Aorta (tissue), 5 donors: ENCODE data around the gene PRKCE. TPM values are rescaled to one million over a fixed set of nuclear protein-coding genes. Genes with fewer than 3 reads are reported as not detected.

Source experiments
- ATAC-seq: fragments of 200-7000 bp; cut with Tn5 transposase; one replicate; pipeline ENCODE4 v1.9.1; 2022; ENCODE audit warnings: moderate library complexity; ENCODE audit not compliant: low FRiP score
- DNase-seq, 2 donors: peaks; one replicate each; pipeline ENCODE4 v3.0.0-alpha.2; 2020
- H3K27ac ChIP-seq, 2 donors: one replicate each; pipeline ENCODE4 v1.5.1; 2013; ENCODE audit warnings: low read length in 2 of 2, mild to moderate bottlenecking in 2 of 2, moderate library complexity in 2 of 2, control low read depth in 1 of 2, inconsistent platforms in 1 of 2, low read depth in 1 of 2
- H3K27me3 ChIP-seq, 2 donors: one replicate each; pipeline ENCODE4 v1.6.1; 2013; ENCODE audit warnings: control low read depth in 1 of 2, low read length in 1 of 2, mild to moderate bottlenecking in 1 of 2, moderate library complexity in 1 of 2; ENCODE audit not compliant: insufficient read depth in 2 of 2, control insufficient read depth in 1 of 2
- H3K36me3 ChIP-seq, 2 donors: one replicate each; pipeline ENCODE4 v1.6.1; 2013; ENCODE audit warnings: control low read depth in 1 of 2, low read length in 1 of 2, mild to moderate bottlenecking in 1 of 2; ENCODE audit not compliant: insufficient read depth in 2 of 2, control insufficient read depth in 1 of 2
- H3K4me1 ChIP-seq, 2 donors: one replicate each; pipeline ENCODE4 v1.6.1; 2013; ENCODE audit warnings: low read length in 2 of 2, control low read depth in 1 of 2, mild to moderate bottlenecking in 1 of 2, moderate library complexity in 1 of 2; ENCODE audit not compliant: insufficient read depth in 2 of 2, control insufficient read depth in 1 of 2
- H3K4me3 ChIP-seq, 2 donors: one replicate each; pipeline ENCODE4 v1.5.1; 2013; ENCODE audit warnings: low read length in 2 of 2, control low read depth in 1 of 2, mild to moderate bottlenecking in 1 of 2
- H3K9me3 ChIP-seq: one replicate; pipeline ENCODE4 v1.6.1; 2013; ENCODE audit warnings: mild to moderate bottlenecking, low read length; ENCODE audit not compliant: control insufficient read depth
- WGBS, 2 donors: extraction: QIAGEN DNeasy Blood & Tissue Kit; methylation state at CpG; one replicate each; pipeline ENCODE4 v1.1.7; 2013; 5-methylcytosine and 5-hydroxymethylcytosine counted together
- intact Hi-C, 2 donors: fragments of 100-400 bp; cut with DNase I; formaldehyde crosslinking; loops; one replicate each; pipeline versions ENCODE4 v1.14.2 to v1.15.0; 2022
- polyA plus RNA-seq, 2 donors: library from polyadenylated mRNA; stranded (reverse); fragments of 200-250 nt; gene quantifications; one replicate each; pipeline ENCODE4 v1.2.3, GENCODE V29; 2013
- total RNA-seq, 2 donors: library from RNA; stranded (reverse); fragmentation: NEBNext Ultra II Directional; extraction: Animal tissue kit (Norgen Biotek cat#: 25700); gene quantifications; one replicate each; pipeline ENCODE4 v1.2.1, GENCODE V29; 2021
- donor health status: healthy with polysubstance abuse.
- donor health status: Bipolar disorder and iron deficiency.
- donor health status: DM: no; HTN: no; CAD: no.
- donor health status: DM: no; HTN: no; CAD: no.
- donor health status: DM: yes; HTN: yes; CAD: no.

Gene PRKCE
- total and polyA plus RNA-seq, 4 donors: 1.5 to 23.8 (median 11.2) TPM

- intact Hi-C loops: no loop called here
- WGBS, 2 donors: 95 to 96% methylated on average over 2 of the region's 2 CpGs
These were observed 351.5 kb downstream of the PRKCE start for GRCh38 chr2:46002947-46003346.

GRCh38 chr2:46003903-46004473, 352.5 kb downstream of the PRKCE start:
- WGBS, 2 donors: 89 to 91% methylated on average over 9 of the region's 9 CpGs
- intact Hi-C loops: no loop called here
- Histone ChIP-seq H3K27me3 (no peaks in the 10 kb centered on the region), H3K36me3 (peaks cover 0 to 3% of the 10 kb centered on the region in 2 donors), H3K9me3 (no peaks in the 10 kb centered on the region), H3K27ac (no peak overlapping the region), H3K4me3 (no peak overlapping the region), H3K4me1 (peaks cover 2 to 5% of the 10 kb centered on the region in 2 donors)
- DNase-seq (no peak), ATAC-seq (no peak)

More at GRCh38 chr2:46002947-46003346, 351.5 kb downstream of the PRKCE start:
- Histone ChIP-seq H3K4me3 (no peak overlapping the region), H3K9me3 (no peaks in the 10 kb centered on the region), H3K27ac (no peak overlapping the region), H3K27me3 (no peaks in the 10 kb centered on the region), H3K36me3 (peaks cover 0 to 3% of the 10 kb centered on the region in 2 donors), H3K4me1 (peaks cover 2 to 5% of the 10 kb centered on the region in 2 donors)
- ATAC-seq (no peak), DNase-seq (no peak)

GRCh38 chr2:46006473-46007025, 355.1 kb downstream of the PRKCE start:
- no peaks in the 10 kb centered on the region for H3K9me3 ChIP-seq
- H3K4me3 ChIP-seq: no peak overlapping the region
- ATAC-seq: no peak
- intact Hi-C loops: loop anchor here in 1 of 2 donors (5.0 kb wide), 1 partner anchor 361 kb away; no protein-coding TSS in a partner anchor
- DNase-seq: no peak
- H3K4me1 ChIP-seq: peaks cover under 1 to 3% of the 10 kb centered on the region in 2 donors
- WGBS, 2 donors: 94% methylated on average over 7 of the region's 7 CpGs
- H3K27ac ChIP-seq: no peak overlapping the region
- H3K27me3 ChIP-seq: no peaks in the 10 kb centered on the region
- peaks cover 0 to 3% of the 10 kb centered on the region in 2 donors for H3K36me3 ChIP-seq

- 84 to 92% methylated on average over 11 of the region's 11 CpGs for WGBS, 2 donors
- intact Hi-C loops: loop anchor here in 1 of 2 donors (5.0 kb wide), 1 partner anchor 360 kb away; no protein-coding TSS in a partner anchor
- no peak for DNase-seq
- Histone ChIP-seq H3K4me1 (no peaks in the 10 kb centered on the region), H3K36me3 (peaks cover 0 to 3% of the 10 kb centered on the region in 2 donors), H3K27me3 (no peaks in the 10 kb centered on the region), H3K4me3 (no peak overlapping the region), H3K9me3 (no peaks in the 10 kb centered on the region), H3K27ac (no peak overlapping the region)
- no peak for ATAC-seq
These were observed 355.9 kb downstream of the PRKCE start for GRCh38 chr2:46007412-46007811.

- DNase-seq: no peak
- H3K27me3 ChIP-seq: no peaks in the 10 kb centered on the region
- no peak for ATAC-seq
- H3K9me3 ChIP-seq: no peaks in the 10 kb centered on the region
- H3K36me3 ChIP-seq: peaks cover 0 to 3% of the 10 kb centered on the region in 2 donors
- H3K4me1 ChIP-seq: no peaks in the 10 kb centered on the region
- 60 to 61% methylated on average over 5 of the region's 5 CpGs for WGBS, 2 donors
- no peak overlapping the region for H3K4me3 ChIP-seq
- no peak overlapping the region for H3K27ac ChIP-seq
- intact Hi-C loops: loop anchor here in 1 of 2 donors (5.0 kb wide), 1 partner anchor 359 kb away; no protein-coding TSS in a partner anchor
These were observed 356.8 kb downstream of the PRKCE start for GRCh38 chr2:46008091-46008870.

GRCh38 chr2:46009315-46009714, 357.8 kb downstream of the PRKCE start:
- 88 to 91% methylated on average over 2 of the region's 2 CpGs for WGBS, 2 donors
- Histone ChIP-seq H3K27ac (no peak overlapping the region), H3K36me3 (peaks cover 0 to 3% of the 10 kb centered on the region in 2 donors), H3K27me3 (no peaks in the 10 kb centered on the region), H3K9me3 (no peaks in the 10 kb centered on the region), H3K4me3 (no peak overlapping the region), H3K4me1 (no peaks in the 10 kb centered on the region)
- ATAC-seq: no peak
- no peak for DNase-seq
- intact Hi-C loops: loop anchor here in 1 of 2 donors (5.0 kb wide), 1 partner anchor 358 kb away; no protein-coding TSS in a partner anchor

GRCh38 chr2:46009772-46010171, 358.3 kb downstream of the PRKCE start:
- H3K27ac ChIP-seq: no peak overlapping the region
- no peak overlapping the region for H3K4me3 ChIP-seq
- no peaks in the 10 kb centered on the region for H3K9me3 ChIP-seq
- no peaks in the 10 kb centered on the region for H3K4me1 ChIP-seq
- peaks cover 0 to 2% of the 10 kb centered on the region in 2 donors for H3K36me3 ChIP-seq
- ATAC-seq (no peak), DNase-seq (no peak)
- no peaks in the 10 kb centered on the region for H3K27me3 ChIP-seq
- WGBS, 2 donors: 41 to 58% methylated on average over 2 of the region's 2 CpGs
- intact Hi-C loops: loop anchor here (2.0 to 5.0 kb wide), 4 partner anchors 43 to 358 kb away; no protein-coding TSS in a partner anchor

GRCh38 chr2:46010223-46010924, 358.9 kb downstream of the PRKCE start:
- peaks cover 0 to 2% of the 10 kb centered on the region in 2 donors for H3K4me1 ChIP-seq
- ATAC-seq: no peak
- peak overlapping the region in 1 of 2 donors; percentile 34 for H3K27ac ChIP-seq
- 83 to 86% methylated on average over 5 of the region's 5 CpGs for WGBS, 2 donors
- intact Hi-C loops: loop anchor here (2.0 to 5.0 kb wide), 3 partner anchors 42 to 352 kb away; no protein-coding TSS in a partner anchor
- no peak overlapping the region for H3K4me3 ChIP-seq
- H3K27me3 ChIP-seq: no peaks in the 10 kb centered on the region
- H3K36me3 ChIP-seq: peaks cover 0 to 2% of the 10 kb centered on the region in 2 donors
- H3K9me3 ChIP-seq: no peaks in the 10 kb centered on the region
- DNase-seq: no peak
